ENCODE data around the gene EPS15. TPM values are rescaled to one million over a fixed set of nuclear protein-coding genes. Genes with fewer than 3 reads are reported as not detected.
"Not testable (repeated sequence)": the region's sequence is repeated elsewhere in the genome, so short reads cannot be mapped to it uniquely, and the experiment has no call there.

EPS15 gene
- total RNA-seq, 1 donor from 2014 or later: 139 TPM

DNA sequence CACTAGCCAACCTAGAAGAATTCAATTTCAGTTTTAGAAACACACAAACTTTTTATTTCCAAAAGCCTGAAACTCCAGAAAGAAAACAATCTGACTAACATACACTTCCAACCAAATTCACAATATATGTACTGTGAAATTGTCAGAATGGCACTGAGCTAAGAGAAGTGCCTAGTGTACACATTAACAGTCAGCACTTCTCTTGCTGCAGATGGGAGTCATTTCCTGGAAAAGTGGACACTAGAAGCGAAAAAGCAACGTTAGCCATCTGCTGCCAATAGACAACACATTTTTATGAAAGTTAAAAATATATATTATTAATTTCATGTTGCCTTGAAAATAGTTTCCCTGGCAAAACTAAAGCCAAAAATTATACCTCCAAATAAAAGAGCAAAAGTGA is 66.1 kb downstream of the EPS15 start:
- no peak overlapping the region for H3K27ac Mint-ChIP-seq (ENCODE audit: unreplicated experiment)
- DNase-seq: no peak
- TF ChIP-seq, protein P1, sequence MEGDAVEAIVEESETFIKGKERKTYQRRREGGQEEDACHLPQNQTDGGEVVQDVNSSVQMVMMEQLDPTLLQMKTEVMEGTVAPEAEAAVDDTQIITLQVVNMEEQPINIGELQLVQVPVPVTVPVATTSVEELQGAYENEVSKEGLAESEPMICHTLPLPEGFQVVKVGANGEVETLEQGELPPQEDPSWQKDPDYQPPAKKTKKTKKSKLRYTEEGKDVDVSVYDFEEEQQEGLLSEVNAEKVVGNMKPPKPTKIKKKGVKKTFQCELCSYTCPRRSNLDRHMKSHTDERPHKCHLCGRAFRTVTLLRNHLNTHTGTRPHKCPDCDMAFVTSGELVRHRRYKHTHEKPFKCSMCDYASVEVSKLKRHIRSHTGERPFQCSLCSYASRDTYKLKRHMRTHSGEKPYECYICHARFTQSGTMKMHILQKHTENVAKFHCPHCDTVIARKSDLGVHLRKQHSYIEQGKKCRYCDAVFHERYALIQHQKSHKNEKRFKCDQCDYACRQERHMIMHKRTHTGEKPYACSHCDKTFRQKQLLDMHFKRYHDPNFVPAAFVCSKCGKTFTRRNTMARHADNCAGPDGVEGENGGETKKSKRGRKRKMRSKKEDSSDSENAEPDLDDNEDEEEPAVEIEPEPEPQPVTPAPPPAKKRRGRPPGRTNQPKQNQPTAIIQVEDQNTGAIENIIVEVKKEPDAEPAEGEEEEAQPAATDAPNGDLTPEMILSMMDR (IDR thresholded peaks at IDR 0.05; ENCODE audit: partially characterized antibody, unreplicated experiment): no peak
- no peaks in the 10 kb centered on the region for H3K36me3 Mint-ChIP-seq (ENCODE audit: unreplicated experiment)
- H3K4me1 Mint-ChIP-seq (ENCODE audit: low read depth, unreplicated experiment): peaks cover 2% of the 10 kb centered on the region
- no peak overlapping the region for H3K4me3 Mint-ChIP-seq (ENCODE audit: unreplicated experiment)
- H3K27me3 Mint-ChIP-seq (ENCODE audit: unreplicated experiment): no peaks in the 10 kb centered on the region
- H3K9me3 Mint-ChIP-seq (ENCODE audit: unreplicated experiment): no peaks in the 10 kb centered on the region

DNA sequence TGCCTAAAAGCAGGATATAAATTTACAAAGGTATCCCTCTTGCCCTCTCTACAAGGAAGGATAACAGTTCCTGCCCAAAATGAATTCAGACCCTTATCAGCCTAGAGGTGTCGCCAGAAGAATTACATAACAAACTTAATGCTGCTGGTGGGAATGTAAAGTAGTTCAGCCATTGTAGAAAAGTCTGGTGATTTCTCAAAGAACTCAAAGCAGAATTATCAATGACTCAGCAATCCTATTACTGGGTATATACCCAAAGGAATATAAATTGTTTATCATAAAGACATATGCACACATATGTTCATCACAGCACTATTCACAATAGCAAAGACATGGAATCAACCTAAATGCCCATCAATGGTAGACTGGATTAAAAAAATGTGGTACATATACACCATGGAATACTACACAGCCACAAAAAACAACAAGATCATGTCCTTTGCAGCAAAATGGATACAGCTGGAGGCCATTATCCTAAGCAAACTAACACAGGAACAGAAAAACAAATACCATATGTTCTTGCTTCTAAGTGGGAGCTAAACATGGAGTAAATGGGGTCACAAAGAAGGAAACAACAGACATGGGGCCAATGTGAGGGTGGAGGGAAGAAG is 70.1 kb downstream of the EPS15 start:
- H3K4me3 Mint-ChIP-seq (ENCODE audit: unreplicated experiment); H3K9me3 Mint-ChIP-seq (ENCODE audit: unreplicated experiment); DNase-seq; H3K27ac Mint-ChIP-seq (ENCODE audit: unreplicated experiment); H3K36me3 Mint-ChIP-seq (ENCODE audit: unreplicated experiment); H3K4me1 Mint-ChIP-seq (ENCODE audit: low read depth, unreplicated experiment); H3K27me3 Mint-ChIP-seq (ENCODE audit: unreplicated experiment): not testable (repeated sequence)

DNA sequence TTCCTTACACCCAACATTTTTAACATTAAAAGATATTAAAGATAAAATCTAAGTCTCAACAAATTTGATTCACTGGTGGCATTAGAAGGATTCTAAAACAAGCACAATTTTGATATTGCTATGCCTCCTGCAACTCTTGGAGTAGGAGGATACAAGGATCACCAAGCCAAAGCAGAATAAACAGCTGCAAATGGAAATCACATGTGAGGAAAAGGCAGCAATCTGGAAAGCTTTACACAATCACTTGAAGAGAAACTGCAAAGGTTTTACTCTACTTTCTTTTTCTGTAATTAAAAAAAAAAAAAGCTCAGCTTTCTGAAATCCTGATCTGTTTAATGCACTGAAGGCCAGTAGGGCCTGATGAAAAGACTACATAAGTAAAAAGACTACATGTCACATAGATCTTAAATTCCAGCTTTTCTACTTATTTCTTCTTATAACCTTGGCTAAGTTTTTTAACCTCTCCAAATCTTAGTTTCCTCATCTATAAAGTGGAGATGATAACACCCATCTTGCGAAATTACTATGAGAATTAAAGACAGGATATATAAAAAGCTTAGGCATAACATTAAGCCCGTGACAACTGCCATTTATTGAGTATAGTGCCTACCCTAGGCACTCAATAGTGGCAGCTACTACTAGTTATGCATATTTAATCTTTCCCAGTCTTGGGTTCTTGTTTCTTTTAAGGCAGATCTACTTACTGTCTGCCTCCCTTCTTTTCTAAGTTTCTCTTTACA is 73.5 kb downstream of the EPS15 start:
- TF ChIP-seq, protein P1 (IDR thresholded peaks at IDR 0.05; ENCODE audit: partially characterized antibody, unreplicated experiment): no peak
- no peaks in the 10 kb centered on the region for H3K36me3 Mint-ChIP-seq (ENCODE audit: unreplicated experiment)

DNA sequence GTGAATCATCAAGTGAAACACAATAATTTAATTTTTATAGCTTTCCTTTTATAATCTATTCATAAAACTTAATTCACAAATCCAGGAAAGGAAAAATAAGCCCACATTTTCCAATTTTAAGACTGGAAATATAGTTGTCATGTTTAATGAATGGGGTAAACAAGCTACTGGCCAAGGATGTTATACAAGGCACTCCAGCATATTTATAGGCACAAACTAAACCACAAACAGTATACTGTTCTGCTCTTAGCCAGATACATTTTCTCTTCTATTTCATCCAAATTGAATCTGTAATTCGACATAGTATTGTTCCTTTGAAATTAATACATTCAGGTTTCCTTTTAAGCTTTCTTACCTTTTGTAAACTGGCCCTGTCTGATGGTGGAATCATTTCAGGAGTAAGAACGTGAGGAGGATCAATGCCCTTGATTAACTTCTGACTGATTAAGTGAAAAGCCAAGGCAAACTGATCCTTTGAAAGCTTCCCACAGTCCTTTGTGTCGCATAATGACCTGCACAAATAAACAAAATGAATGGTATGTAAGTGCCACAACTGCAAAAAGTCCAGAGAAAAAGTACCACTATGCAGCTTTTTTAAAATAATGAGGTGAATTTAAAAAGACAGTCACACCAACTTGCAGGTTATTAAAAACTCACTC is 74.4 kb downstream of the EPS15 start:
- no peak overlapping the region for H3K27ac Mint-ChIP-seq (ENCODE audit: unreplicated experiment)

More for the DNA sequence above, 73.5 kb downstream of the EPS15 start:
- no peak for DNase-seq
- no peaks in the 10 kb centered on the region for H3K9me3 Mint-ChIP-seq (ENCODE audit: unreplicated experiment)
- no peaks in the 10 kb centered on the region for H3K4me1 Mint-ChIP-seq (ENCODE audit: low read depth, unreplicated experiment)
- peaks cover under 1% of the 10 kb centered on the region for H3K27me3 Mint-ChIP-seq (ENCODE audit: unreplicated experiment)
- no peak overlapping the region for H3K27ac Mint-ChIP-seq (ENCODE audit: unreplicated experiment)
- no peak overlapping the region for H3K4me3 Mint-ChIP-seq (ENCODE audit: unreplicated experiment)

DNA sequence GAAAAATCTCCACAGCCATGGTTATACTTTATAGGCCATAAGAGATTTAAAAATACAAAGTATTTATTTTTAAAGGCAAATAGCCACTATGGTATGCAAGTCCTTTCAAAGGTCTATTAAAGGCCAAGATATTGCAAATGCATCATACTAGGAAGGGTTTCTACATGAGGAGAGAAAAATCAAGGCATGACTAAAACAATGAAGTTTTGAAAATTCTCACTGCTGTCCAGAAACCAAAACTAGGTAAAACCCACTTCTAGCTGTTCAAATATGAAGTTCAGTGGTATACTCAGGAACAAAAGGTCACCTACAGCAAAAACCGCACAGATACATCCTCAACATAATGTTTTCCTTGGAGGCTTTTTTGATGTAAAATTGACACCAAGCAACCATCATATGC is 75.0 kb downstream of the EPS15 start:
- TF ChIP-seq, protein P1 (IDR thresholded peaks at IDR 0.05; ENCODE audit: partially characterized antibody, unreplicated experiment): no peak
- Mint-ChIP-seq H3K27me3 (ENCODE audit: unreplicated experiment) (peaks cover 1% of the 10 kb centered on the region), H3K36me3 (ENCODE audit: unreplicated experiment) (no peaks in the 10 kb centered on the region), H3K9me3 (ENCODE audit: unreplicated experiment) (no peaks in the 10 kb centered on the region), H3K27ac (ENCODE audit: unreplicated experiment) (no peak overlapping the region), H3K4me3 (ENCODE audit: unreplicated experiment) (no peak overlapping the region), H3K4me1 (ENCODE audit: low read depth, unreplicated experiment) (no peaks in the 10 kb centered on the region)
- no peak for DNase-seq

More for the DNA sequence above, 74.4 kb downstream of the EPS15 start:
- Mint-ChIP-seq H3K9me3 (ENCODE audit: unreplicated experiment) (no peaks in the 10 kb centered on the region), H3K27me3 (ENCODE audit: unreplicated experiment) (peaks cover 1% of the 10 kb centered on the region), H3K36me3 (ENCODE audit: unreplicated experiment) (no peaks in the 10 kb centered on the region), H3K4me3 (ENCODE audit: unreplicated experiment) (no peak overlapping the region), H3K4me1 (ENCODE audit: low read depth, unreplicated experiment) (no peaks in the 10 kb centered on the region)
- DNase-seq: no peak
- TF ChIP-seq, protein P1 (IDR thresholded peaks at IDR 0.05; ENCODE audit: partially characterized antibody, unreplicated experiment): no peak

Measured in glutamatergic neuron (in vitro differentiated cells).